Testis (tissue), 3 donors: ENCODE results near the gene KRTAP20-2. TPM values are rescaled to one million over a fixed set of nuclear protein-coding genes. Genes with fewer than 3 reads are reported as not detected.

ENCODE experiments used
- DNase-seq: peaks from one replicate; pipeline ENCODE4 v3.0.0-alpha.2; 2019
- H3K27ac ChIP-seq, 2 donors: fragments of 200-600 bp; sonication (generic); one replicate each; pipeline ENCODE4 v1.5.1; 2019
- H3K27me3 ChIP-seq: fragments of 200-600 bp; sonication (generic); one replicate; pipeline ENCODE4 v1.5.1; 2019
- H3K36me3 ChIP-seq: fragments of 200-600 bp; sonication (generic); one replicate; pipeline ENCODE4 v1.5.1; 2017; ENCODE audit warnings: low read depth; ENCODE audit errors: missing control alignments
- H3K4me1 ChIP-seq: fragments of 200-600 bp; sonication (generic); one replicate; pipeline ENCODE4 v1.5.1; 2019
- H3K4me3 ChIP-seq, 2 donors: fragments of 200-600 bp; sonication (generic); one replicate each; pipeline ENCODE4 v1.5.1; 2017 to 2019
- H3K9me3 ChIP-seq: fragments of 200-600 bp; sonication (generic); one replicate; pipeline ENCODE4 v1.5.1; 2017
- POLR2A ChIP-seq: fragments of 450-650 bp; IDR thresholded peaks from one replicate; pipeline ENCODE4 v1.6.1; 2017; ENCODE audit warnings: antibody characterized with exemption, mild to moderate bottlenecking, moderate library complexity
- WGBS, 2 donors: methylation state at CpG; one replicate each; pipeline ENCODE4 v1.1.5; 2018; 5-methylcytosine and 5-hydroxymethylcytosine counted together
- intact Hi-C: fragments of 100-400 bp; cut with DNase I; formaldehyde crosslinking; loops from one replicate; pipeline ENCODE4 v1.15.1; 2023; ENCODE audit warnings: low total_unique reads
- polyA plus RNA-seq: library from polyadenylated mRNA; stranded (reverse); fragments of 350-450 nt; fragmentation: Illumina TruSeq; extraction: RNeasy Lipid Tissue Mini Kit (QIAGEN cat#74804); gene quantifications from one replicate; pipeline ENCODE4 v1.2.3, GENCODE V29; 2014; ENCODE audit warnings: low read depth, low replicate concordance; ENCODE audit not compliant: insufficient read depth
- total RNA-seq, 2 donors: library from RNA; depleted of rRNA; stranded (reverse); fragments of >200 nt; gene quantifications; one replicate each; pipeline ENCODE4 v1.2.3, GENCODE V29; 2016
- TF ChIP-seq, protein P1 (sequence below), 3 experiments: fragments of 450-650 bp in 2 of 3; fragments of 200-600 bp in 1 of 3; sonication (generic) in 1 of 3; IDR thresholded peaks; one replicate each; pipeline ENCODE4 v1.5.1; 2016 to 2019; ENCODE audit warnings: antibody characterized with exemption in 3 of 3, mild to moderate bottlenecking in 2 of 3, moderate library complexity in 1 of 3

The KRTAP20-2 gene
- total and polyA plus RNA-seq, 3 donors from 2014 or later = not detected

DNA sequence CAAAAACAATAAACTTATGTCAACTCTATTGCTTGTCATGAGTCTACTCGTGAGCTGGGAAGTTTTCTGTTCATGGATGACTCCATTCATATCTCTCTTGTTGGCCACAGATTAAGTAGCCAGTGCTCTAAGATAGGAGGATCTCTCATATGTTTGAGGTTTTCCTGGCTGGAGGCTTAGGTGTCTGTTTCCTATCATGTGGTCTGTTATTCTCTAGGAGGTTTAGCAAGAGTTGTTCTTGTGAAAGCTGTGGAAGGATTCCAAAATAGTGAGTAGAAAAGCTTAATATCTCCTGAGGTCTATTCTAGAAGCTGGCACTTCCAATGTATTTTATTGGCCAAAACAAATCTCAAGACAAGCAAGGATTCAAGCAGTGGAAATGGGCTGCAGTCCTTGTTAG lies 5.8 kb upstream of the KRTAP20-2 start:
- H3K4me3 ChIP-seq = no peak overlapping the region
- no peaks in the 10 kb centered on the region for H3K27me3 ChIP-seq
- no peaks in the 10 kb centered on the region for H3K9me3 ChIP-seq
- DNase-seq = no peak
- no peaks in the 10 kb centered on the region for H3K36me3 ChIP-seq
- no peak overlapping the region for H3K27ac ChIP-seq
- intact Hi-C loops = no loop called here
- 63 to 75% methylated on average over 1 of the region's 1 CpG for WGBS, 2 donors
- no peaks in the 10 kb centered on the region for H3K4me1 ChIP-seq
- TF ChIP-seq POLR2A = no peak
- TF ChIP-seq, protein P1, sequence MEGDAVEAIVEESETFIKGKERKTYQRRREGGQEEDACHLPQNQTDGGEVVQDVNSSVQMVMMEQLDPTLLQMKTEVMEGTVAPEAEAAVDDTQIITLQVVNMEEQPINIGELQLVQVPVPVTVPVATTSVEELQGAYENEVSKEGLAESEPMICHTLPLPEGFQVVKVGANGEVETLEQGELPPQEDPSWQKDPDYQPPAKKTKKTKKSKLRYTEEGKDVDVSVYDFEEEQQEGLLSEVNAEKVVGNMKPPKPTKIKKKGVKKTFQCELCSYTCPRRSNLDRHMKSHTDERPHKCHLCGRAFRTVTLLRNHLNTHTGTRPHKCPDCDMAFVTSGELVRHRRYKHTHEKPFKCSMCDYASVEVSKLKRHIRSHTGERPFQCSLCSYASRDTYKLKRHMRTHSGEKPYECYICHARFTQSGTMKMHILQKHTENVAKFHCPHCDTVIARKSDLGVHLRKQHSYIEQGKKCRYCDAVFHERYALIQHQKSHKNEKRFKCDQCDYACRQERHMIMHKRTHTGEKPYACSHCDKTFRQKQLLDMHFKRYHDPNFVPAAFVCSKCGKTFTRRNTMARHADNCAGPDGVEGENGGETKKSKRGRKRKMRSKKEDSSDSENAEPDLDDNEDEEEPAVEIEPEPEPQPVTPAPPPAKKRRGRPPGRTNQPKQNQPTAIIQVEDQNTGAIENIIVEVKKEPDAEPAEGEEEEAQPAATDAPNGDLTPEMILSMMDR (IDR thresholded peaks at IDR 0.05) = no peak

DNA sequence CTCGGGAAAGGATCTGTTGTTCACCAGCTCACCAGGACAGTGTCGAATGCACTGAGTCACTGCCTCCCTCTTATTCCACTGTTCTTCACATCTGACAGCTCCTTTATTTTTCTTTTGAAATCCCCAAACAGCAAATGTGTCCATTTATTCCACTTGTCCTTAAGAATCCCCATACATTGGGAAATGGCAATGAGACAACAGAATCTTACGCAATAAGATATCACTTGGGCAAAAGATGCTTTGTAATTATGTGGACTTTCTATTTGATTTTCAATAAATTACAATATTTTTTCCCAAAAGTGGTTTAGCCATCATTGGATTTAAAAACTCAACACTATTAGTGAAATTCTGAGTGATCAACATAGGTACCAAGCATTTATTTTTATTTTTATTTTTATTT lies 3.7 kb downstream of the KRTAP20-2 start:
- 87 to 92% methylated on average over 3 of the region's 3 CpGs for WGBS, 2 donors

DNA sequence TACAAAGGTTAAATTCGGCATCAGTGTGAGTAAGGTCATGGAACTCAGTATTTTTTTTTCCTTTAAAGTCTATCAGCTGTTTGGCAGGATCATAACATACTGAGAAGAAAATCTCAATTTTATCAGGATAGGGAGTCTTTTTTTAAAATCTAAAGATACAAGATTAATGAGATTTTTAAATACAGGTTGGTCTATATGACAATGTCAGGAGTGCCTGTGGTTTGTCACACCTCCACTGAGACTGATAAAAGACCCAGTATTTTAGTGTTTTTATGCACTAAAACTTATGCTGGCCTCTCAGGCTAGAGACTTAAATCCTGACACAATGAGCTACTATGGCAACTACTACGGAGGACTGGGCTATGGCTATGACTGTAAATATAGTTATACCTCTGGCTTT lies 7.6 kb downstream of the KRTAP20-2 start, which contains the start of gene KRTAP20-3:
KRTAP20-3 (plus strand) TSS at position 301 of the 400 bp plus-strand sequence.
- Histone ChIP-seq H3K36me3 (no peaks in the 10 kb centered on the region), H3K9me3 (no peaks in the 10 kb centered on the region), H3K4me3 (no peak within 1 kb of the TSS), H3K4me1 (no peaks in the 10 kb centered on the region), H3K27ac (no peak within 1 kb of the TSS), H3K27me3 (no peaks in the 10 kb centered on the region)
- no peak for DNase-seq
- TF ChIP-seq, protein P1 (IDR thresholded peaks at IDR 0.05) = no peak
- TF ChIP-seq POLR2A = no peak
- WGBS, 2 donors = 72 to 84% methylated on average over 2 of the region's 2 CpGs
- intact Hi-C loops = no loop called here

More for the DNA sequence above, 3.7 kb downstream of the KRTAP20-2 start:
- no peak for DNase-seq
- H3K27ac ChIP-seq = no peak overlapping the region
- intact Hi-C loops = no loop called here
- no peaks in the 10 kb centered on the region for H3K36me3 ChIP-seq
- no peaks in the 10 kb centered on the region for H3K4me1 ChIP-seq
- TF ChIP-seq POLR2A = no peak
- TF ChIP-seq, protein P1 (IDR thresholded peaks at IDR 0.05) = no peak
- no peaks in the 10 kb centered on the region for H3K27me3 ChIP-seq
- no peak overlapping the region for H3K4me3 ChIP-seq
- H3K9me3 ChIP-seq = no peaks in the 10 kb centered on the region

DNA sequence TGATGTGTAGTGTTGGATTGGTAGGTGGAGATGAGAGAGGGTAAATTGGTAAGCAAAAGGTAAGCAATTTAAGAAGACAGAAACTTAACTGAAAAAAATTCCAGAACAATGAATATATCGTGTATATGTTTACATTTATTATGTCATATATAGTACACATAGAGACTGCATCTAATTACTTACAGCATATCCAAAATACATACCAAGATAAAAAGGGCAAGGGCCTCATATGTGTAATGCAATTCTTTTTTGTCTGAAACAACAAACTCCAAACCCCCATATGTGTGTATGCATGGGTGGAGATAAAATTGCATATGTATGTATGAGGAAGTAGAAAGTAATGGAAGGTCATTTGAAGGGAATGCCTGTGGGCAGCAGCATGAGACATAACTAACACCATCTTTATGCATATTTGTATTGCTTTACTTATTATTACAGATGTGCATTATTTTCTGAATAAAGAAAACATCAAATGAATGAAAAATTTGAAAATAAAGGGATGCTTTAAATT lies 12.0 kb downstream of the KRTAP20-2 start:
- intact Hi-C loops = no loop called here
- DNase-seq = no peak
- no peak overlapping the region for H3K4me3 ChIP-seq
- no peaks in the 10 kb centered on the region for H3K9me3 ChIP-seq
- H3K27me3 ChIP-seq = no peaks in the 10 kb centered on the region
- WGBS, 2 donors = 70 to 71% methylated on average over 1 of the region's 1 CpG
- no peaks in the 10 kb centered on the region for H3K4me1 ChIP-seq
- no peaks in the 10 kb centered on the region for H3K36me3 ChIP-seq
- H3K27ac ChIP-seq = no peak overlapping the region
- no peak for TF ChIP-seq POLR2A
- TF ChIP-seq, protein P1 (IDR thresholded peaks at IDR 0.05) = no peak

DNA sequence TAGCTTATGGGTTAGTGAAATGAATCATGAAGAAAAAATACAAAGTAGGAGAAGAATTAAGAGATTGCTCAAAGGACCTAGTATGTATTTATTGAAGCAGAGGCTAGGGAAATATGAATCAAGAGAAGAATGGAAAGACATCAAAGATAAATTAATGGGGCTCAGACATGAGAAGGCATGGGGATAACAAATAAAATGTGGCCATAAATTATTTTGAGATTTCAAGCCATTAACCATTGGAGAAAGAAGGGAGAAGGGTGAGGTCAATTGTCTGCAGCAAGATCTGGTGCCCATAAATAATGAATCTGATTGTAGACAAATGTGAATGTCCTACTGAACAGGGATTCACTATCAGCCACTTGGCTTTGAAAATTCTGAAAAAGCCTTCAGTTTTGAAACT lies 17.9 kb downstream of the KRTAP20-2 start:
- Histone ChIP-seq H3K36me3 (no peaks in the 10 kb centered on the region), H3K27ac (no peak overlapping the region), H3K27me3 (no peaks in the 10 kb centered on the region), H3K9me3 (no peaks in the 10 kb centered on the region), H3K4me1 (no peaks in the 10 kb centered on the region), H3K4me3 (no peak overlapping the region)
- no peak for DNase-seq
- intact Hi-C loops = no loop called here
- no peak for TF ChIP-seq POLR2A
- TF ChIP-seq, protein P1 (IDR thresholded peaks at IDR 0.05) = no peak
